Right kidney (tissue), 1 donor: ENCODE results near the gene UBAP2.
"Not testable (repeated sequence)": the region's sequence is repeated elsewhere in the genome, so short reads cannot be mapped to it uniquely, and the experiment has no call there.

ENCODE experiments used
- DNase-seq: peaks from one replicate; pipeline ENCODE4 v3.0.0-alpha.2; 2016

The UBAP2 gene

GRCh38 chr9:34049630-34050384 is 1.1 kb upstream of the UBAP2 start:
- no peak for DNase-seq

- no peak for DNase-seq
Observed at GRCh38 chr9:34047864-34048726, 592 bp downstream of the UBAP2 start.

DNA sequence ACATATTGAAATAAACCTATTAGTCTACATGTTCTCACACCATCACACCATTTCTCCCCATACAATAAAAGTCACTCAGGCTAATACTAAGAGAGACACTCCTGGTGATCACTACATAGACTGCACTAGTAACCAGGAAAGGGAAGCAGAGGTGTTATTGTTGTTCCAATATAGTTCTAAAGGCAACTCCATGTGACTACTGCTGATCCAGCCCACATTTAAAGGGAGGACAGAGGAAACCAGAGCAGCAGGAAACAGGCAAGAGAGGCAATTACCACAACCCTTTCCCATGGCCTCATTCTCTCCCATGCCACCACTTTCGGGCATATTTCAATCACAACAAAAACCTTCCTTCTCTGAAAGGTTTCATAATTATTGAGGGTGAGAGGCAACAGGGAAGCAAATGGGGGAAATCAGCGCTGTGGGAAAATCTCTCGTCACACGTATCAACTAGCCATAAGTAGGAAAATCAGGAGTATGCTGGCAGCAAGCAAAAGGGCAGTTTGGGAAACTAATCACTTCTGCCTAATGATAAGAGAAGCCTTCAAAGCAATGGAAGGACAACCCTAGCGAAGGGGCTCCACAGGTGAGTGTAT is 1.8 kb downstream of the UBAP2 start:
- no peak for DNase-seq

DNA sequence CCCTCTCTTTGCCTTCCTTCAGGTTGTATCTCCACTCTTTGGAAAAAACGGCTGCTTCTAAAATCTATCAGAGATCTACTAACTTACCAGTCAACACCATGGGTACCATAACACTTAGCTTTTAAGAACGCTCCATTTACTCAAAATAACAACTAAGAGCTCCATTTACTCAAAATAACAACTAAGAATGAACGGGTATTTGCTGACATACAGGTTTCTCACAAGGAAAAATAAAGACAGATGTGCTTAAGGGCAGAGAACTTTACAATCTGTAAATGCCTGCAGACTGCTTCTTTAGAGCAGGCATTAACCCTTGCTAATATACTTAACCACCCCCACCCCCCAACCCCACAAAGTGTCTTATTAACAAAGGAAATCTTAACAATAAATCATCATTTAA is 2.8 kb downstream of the UBAP2 start:
- no peak for DNase-seq

DNA sequence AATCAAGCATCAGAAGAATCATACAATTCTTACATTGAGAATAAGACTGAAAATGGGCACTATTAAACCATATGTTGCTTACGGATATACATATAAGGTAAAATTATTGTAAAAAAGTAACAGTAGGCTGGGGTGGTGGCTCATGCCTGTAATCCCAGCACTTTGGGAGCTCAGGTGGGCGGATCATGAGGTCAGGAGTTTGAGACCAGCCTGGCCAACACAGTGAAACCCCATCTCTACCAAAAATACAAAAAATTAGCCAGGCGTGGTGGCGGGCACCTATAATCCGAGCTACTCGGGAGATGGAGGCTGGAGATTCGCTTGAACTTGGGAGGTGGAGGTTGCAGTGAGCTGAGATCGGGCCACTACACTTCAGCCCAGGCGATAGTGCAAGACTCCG is 6.6 kb downstream of the UBAP2 start:
- not testable (repeated sequence) for DNase-seq

- not testable (repeated sequence) for DNase-seq
Observed at GRCh38 chr9:34038851-34039250, 9.8 kb downstream of the UBAP2 start.

GRCh38 chr9:34037626-34038025 is 11.1 kb downstream of the UBAP2 start:
- DNase-seq, result no peak

GRCh38 chr9:34036625-34037024 is 12.1 kb downstream of the UBAP2 start:
- no peak for DNase-seq

GRCh38 chr9:34035656-34036055 is 13.0 kb downstream of the UBAP2 start:
- no peak for DNase-seq

- no peak for DNase-seq
Observed at GRCh38 chr9:34034698-34035065, 14.0 kb downstream of the UBAP2 start.

GRCh38 chr9:34032631-34033030 is 16.1 kb downstream of the UBAP2 start:
- DNase-seq, result no peak

DNA sequence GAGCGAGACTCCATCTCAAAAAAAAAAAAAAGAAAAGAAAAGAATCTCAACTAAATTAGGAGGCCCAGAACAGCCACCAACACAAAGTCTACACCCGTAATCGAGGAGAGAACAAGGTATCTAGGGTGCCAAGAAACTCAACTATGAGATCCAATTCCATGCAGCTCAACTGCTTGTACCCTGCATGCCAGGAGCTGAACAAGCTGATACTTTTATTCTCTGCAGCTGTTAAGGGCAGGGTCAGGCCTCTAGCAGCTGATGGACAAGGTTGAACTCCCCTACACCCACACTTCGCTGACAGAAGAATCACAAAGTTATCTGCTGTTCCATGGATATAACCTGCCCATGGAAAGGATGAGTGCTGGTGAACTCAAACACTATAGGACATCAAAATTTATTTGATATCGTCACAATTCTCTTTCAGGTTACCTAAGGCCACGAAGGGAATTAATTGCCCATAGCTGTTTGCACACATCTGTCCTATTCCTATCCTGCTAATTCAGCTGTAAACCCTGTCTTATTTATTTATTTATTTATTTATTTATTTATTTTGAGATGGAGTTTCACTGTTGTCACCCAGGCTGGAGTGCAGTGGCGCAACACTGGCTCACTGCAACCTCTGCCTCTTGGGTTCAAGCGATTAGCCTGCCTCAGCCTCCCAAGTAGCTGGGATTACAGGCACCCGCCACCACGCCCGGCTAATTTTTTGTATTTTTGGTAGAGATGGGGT is 20.7 kb downstream of the UBAP2 start:
- no peak for DNase-seq

DNA sequence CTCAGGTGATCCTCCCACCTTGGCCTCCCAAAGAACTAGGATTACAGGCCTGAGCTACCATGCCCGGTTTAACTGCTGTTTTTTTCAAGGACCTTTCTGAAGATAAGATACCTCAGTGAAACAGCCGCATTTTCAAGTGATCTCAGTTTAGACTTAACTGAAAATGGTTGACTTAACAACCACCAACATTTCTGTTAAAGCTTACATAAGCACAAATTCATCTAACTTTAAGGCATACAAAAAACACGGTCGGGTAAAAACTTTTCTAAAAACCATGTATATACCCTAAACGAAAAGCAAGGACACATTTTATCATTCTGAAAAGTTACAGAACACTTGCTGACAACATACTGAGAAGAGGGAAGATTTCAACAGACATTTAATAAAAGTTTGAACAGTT is 22.9 kb downstream of the UBAP2 start:
- DNase-seq, result no peak

DNA sequence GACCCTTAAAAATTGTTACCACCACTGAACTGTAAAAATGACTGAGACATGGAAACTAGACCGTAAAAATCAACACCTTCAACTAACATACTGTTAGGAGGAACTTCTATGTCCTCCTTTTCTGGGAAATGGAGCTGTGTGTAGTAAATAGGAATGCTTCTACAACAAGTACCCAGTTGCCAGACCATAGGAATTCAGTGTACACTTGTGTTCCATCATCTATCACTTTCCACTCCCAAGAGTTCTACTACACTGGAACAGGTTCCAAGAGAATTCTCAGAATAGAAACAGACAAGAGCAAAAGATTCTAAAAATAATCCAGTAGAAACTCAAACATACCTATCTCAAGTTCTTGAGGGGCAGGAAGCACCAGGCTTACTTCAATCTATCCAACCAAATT is 23.6 kb downstream of the UBAP2 start:
- no peak for DNase-seq

DNA sequence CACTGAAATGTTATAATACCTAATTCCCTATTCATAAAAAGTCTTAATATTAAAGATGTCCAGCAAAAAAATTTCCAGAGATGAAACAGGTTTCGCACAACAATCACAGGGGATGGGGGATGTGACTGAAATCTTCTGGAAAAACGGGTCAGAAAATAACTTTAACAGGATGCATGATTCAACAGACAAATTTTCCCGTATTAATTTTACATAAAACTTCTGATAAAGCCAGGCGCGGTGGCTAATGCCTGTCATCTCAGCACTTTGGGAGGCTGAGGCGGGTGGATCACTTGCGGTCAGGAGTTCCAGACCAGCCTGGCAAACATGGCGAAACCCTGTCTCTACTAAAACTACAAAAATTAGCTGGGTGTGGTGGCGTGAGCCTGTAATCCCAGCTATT is 24.2 kb downstream of the UBAP2 start:
- DNase-seq, result not testable (repeated sequence)

DNA sequence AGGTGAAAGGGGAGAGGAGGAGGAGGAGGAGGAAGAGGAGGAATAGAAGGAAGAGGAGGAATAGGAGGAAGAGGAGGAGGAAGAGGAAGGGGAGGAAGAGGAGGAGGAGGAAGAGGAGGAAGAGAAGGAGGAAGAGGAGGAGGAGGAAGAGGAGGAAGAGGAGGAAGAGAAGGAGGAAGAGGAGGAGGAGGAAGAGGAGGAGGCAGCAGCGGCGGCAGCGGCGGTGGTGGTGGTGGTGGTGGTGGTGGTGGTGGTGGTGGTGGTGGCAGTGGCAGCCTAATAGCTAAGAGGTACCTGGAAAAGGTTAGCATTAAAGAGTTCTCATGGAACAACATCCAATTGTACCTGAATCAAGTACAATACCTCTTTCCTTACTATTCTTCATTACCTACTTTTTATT is 32.5 kb downstream of the UBAP2 start:
- DNase-seq, result no peak

- no peak for DNase-seq
Observed at GRCh38 chr9:34010979-34011378, 37.7 kb downstream of the UBAP2 start.

DNA sequence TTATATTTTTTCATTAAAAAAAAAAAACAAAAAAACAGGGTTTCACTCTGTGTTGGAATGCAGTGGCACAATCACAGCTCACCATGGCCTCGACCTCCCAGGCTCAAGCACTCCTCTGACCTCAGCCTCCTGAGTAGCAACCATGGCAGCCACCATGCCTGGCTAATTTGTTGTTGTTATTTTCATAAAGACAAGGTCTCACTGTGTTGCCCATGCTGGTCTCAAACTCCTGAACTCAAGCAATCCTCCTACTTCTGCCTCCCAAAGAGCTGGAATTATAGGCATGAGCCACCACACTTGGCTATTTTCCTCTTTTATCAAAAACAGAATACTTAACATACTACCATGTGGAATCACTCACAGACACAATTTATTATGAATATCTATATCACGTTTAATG is 46.7 kb downstream of the UBAP2 start:
- no peak for DNase-seq

DNA sequence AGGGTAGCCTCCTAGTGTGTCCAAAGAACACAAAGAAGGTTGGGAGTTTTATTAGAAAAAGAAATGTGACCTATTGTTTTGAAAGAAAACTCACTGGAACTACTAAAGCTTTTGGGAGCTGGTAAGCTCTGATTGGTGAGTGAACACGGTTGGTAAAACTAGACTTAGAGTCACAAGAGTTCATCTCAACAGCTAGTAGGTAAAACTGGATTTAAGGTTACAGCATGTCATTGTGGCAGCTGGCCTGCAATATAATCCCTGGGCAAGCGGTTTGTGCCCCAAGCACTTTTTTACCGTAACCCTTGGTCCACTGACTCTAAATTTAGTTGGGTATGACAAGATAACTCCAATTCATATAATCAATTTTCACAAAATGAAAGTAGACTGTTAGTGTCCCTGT is 47.4 kb downstream of the UBAP2 start:
- no peak for DNase-seq

DNA sequence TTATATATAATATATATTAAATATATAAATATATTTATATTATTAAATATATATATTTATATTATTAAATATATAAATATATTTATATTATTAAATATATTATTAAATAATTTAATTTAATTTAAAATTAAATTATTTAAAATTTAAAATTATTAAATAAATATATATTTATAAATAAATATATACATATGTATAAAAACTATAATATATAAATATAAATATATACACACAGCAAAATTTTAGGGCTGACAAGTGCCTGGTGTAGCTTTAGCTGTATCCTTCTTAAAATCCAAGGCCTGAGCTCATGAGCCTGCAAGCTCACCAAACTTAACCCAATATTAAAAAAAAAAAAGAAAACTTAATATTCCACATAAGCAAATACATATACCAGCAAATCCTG is 53.2 kb downstream of the UBAP2 start:
- DNase-seq, result no peak

DNA sequence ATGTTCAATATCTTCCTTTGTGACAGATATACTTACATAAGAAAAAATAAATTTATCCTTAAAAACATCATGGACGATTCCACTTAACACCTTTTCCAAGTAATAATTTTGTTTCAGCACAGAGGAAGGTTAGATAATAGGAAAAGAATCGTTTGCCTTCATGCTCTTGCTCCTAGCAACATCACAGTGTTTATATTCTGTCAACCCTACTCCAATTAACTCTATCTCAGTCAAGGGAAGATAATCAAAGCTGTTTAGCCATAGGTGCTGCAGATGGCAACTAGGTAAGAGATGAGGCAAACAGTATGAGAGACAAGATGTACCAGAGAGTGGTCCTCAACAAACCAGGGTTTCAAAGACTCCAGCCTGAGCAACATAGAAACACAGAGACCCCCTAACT is 55.6 kb downstream of the UBAP2 start:
- DNase-seq, result no peak

GRCh38 chr9:33992632-33993031 is 56.1 kb downstream of the UBAP2 start:
- DNase-seq, result no peak
